ENCODE measurements around the gene GRAMD2B. TPM values are rescaled to one million over a fixed set of nuclear protein-coding genes. Genes with fewer than 3 reads are reported as not detected.

Gene GRAMD2B
- total and polyA plus RNA-seq, 2 of the 8 experiments (the other 6 are each of a cell fraction or from before 2014, with no cell fraction given), result 6.4 to 9.4 TPM

- H3K79me2 ChIP-seq (ENCODE audit: control insufficient read depth in 1 of 2, insufficient read depth in 2 of 2, low read length in 2 of 2), result no peaks in the 10 kb centered on the region
- no peaks in the 10 kb centered on the region for H3K79me1 ChIP-seq (ENCODE audit: low read depth, low read length)
- WGBS, 2 experiments (ENCODE audit: extremely low coverage in 1 of 2, insufficient coverage in 1 of 2, insufficient read length in 1 of 2, insufficient replicate concordance in 2 of 2, low coverage in 1 of 2, low lambda C conversion rate in 2 of 2, missing lambda C conversion rate in 1 of 2), result 90% methylated on average over 2 of the region's 2 CpGs; no CpG with 5 or more reads in 1 of the 2 experiments
- H3K4me1 ChIP-seq (replicated peaks in 1 of 4; ENCODE audit: control insufficient read depth in 3 of 4, insufficient read depth in 4 of 4, low read length in 3 of 4), result no peaks in the 10 kb centered on the region
- H3K23ac ChIP-seq (ENCODE audit: insufficient read length), result no peak overlapping the region
- no peak overlapping the region for H3K27ac ChIP-seq (ENCODE audit: low read depth, low read length)
- no peak overlapping the region for H3K9ac ChIP-seq (replicated peaks in 1 of 4; ENCODE audit: extremely low read depth in 1 of 4, low read depth in 3 of 4, low read length in 3 of 4)
- POLR2A ChIA-PET (ENCODE audit: partially characterized antibody), result interaction anchor here (0.6 kb wide), 1 partner anchor 367 kb away, joined by 3 read pairs; no protein-coding TSS in a partner anchor
- H3K56ac ChIP-seq (replicated peaks; ENCODE audit: insufficient read length, low read depth, low read length), result no peak overlapping the region
- H2BK20ac ChIP-seq (ENCODE audit: low read length), result no peak overlapping the region
- H3K4ac ChIP-seq (replicated peaks; ENCODE audit: insufficient read length, low read depth, low read length), result no peak overlapping the region
- H3K14ac ChIP-seq (ENCODE audit: insufficient read length), result no peak overlapping the region
- H2AFZ ChIP-seq (ENCODE audit: low read length), result no peak overlapping the region
- H3K9me3 ChIP-seq (ENCODE audit: insufficient read depth in 2 of 2, low read depth in 1 of 2, low read length in 1 of 2), result no peaks in the 10 kb centered on the region
- no peaks in the 10 kb centered on the region for H3K23me2 ChIP-seq (ENCODE audit: low read depth, low read length)
- no peak overlapping the region for H4K8ac ChIP-seq (ENCODE audit: extremely low read depth, insufficient read depth, low read length)
- H3K18ac ChIP-seq (ENCODE audit: extremely low read depth, low read length), result no peak overlapping the region
- H2AK5ac ChIP-seq (ENCODE audit: low read depth, low read length), result no peak overlapping the region
- H4K91ac ChIP-seq (replicated peaks; ENCODE audit: insufficient read length, low read length), result no peak overlapping the region
- no peak overlapping the region for H2BK15ac ChIP-seq (ENCODE audit: low read length)
- H2BK5ac ChIP-seq (ENCODE audit: low read depth, low read length), result no peak overlapping the region
- H4K5ac ChIP-seq (ENCODE audit: insufficient read length, low read depth, low read length), result no peak overlapping the region
- CTCF ChIA-PET (ENCODE audit: partially characterized antibody), result no interaction called here
- FAIRE-seq, result no peak
- H2BK120ac ChIP-seq (replicated peaks; ENCODE audit: low read depth, low read length), result no peak overlapping the region
- H2BK12ac ChIP-seq (ENCODE audit: low read depth, low read length), result no peak overlapping the region
- no peak overlapping the region for H3K4me3 ChIP-seq (ENCODE audit: extremely low read depth in 1 of 4, insufficient read depth in 2 of 4, low read depth in 3 of 4, low read length in 4 of 4)
- DNase-seq (ENCODE audit: low read depth in 1 of 2, low spot score in 2 of 2), result no peak
- peaks cover 0 to 42% (median 13%) of the 10 kb centered on the region in 4 experiments; a peak in 6 of 8 replicates for H3K36me3 ChIP-seq (ENCODE audit: control insufficient read depth in 2 of 4, insufficient read depth in 4 of 4, low read length in 3 of 4)
- no peak overlapping the region for H3K4me2 ChIP-seq (ENCODE audit: insufficient read depth in 1 of 2, low read depth in 2 of 2, low read length in 2 of 2)
- no peaks in the 10 kb centered on the region for H4K20me1 ChIP-seq (replicated peaks in 1 of 2; ENCODE audit: control insufficient read depth in 1 of 2, insufficient read depth in 2 of 2, low read length in 2 of 2)
- no peaks in the 10 kb centered on the region for H3K27me3 ChIP-seq (replicated peaks in 1 of 4; ENCODE audit: control insufficient read depth in 3 of 4, extremely low read depth in 1 of 4, insufficient read depth in 3 of 4, low read length in 3 of 4)
- TF ChIP-seq RFX5 (IDR thresholded peaks at IDR 0.05; ENCODE audit: borderline replicate concordance, low read depth, low read length), result no peak
Measured at GRCh38 chr5:126481243-126481642, 58.0 kb downstream of the GRAMD2B start.

Data from H1 (cell line).